NCI-H345 treated with DMSO at 0.1 percent for 48 hours (cell line): ENCODE results near the gene SGCD.

Experiments
- DNase-seq: peaks from one replicate; lab custom pipeline; 2025; ENCODE audit not compliant: unreplicated experiment; lab: John Stamatoyannopoulos, UW

SGCD gene

DNA sequence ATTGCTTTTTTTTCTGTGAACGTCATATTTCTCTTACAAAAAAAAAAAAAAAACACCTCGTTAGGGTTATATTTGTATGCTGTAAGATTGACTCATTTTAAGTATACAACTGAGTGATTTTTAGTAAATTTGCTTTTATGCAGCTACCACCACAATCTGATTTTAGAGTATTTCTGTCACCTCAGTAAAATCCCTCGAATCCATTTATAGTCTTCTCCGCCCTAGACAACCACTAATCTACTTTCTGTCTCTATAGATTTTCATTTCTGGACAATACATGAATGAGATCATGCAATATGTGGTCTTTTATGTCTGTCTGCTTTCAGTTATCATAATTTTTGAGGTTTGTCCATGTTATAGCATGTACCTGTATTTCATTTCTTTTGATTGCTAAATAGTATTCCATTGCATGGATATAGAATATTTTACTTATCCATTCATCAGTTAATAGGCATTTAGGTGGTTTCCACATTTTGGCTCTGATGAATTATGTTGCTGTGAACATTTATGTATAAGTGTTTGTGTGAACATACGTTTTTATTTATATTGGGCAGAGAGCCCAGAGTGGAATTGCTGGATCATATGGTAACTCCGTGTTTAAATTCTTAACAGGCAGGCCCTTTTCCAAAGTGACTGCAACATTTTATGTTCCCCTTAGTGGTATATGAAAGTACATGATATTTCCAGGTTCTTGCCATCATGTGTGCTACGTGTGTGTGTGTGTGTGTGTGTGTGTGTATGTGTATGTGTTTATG is 171.4 kb downstream of the SGCD start:
- no peak for DNase-seq

DNA sequence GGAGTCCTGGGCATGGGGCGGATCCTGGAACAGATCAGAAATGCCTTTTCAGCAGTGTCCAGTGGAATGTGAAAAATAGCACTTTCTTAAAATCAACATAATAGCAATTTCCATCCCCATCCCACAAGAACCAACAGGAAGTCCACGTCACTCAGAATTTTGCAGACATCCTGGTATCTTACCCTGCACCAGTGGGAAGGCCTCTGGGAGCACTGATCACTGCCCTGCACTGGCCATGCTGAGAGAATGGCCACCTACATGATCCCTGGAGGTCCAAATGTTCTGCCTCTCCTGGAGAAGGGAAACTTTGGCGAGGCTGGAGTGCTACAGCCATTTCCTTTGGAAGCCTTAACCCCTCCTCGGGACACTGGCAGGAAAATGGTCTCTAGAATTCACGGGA is 173.8 kb downstream of the SGCD start:
- no peak for DNase-seq

DNA sequence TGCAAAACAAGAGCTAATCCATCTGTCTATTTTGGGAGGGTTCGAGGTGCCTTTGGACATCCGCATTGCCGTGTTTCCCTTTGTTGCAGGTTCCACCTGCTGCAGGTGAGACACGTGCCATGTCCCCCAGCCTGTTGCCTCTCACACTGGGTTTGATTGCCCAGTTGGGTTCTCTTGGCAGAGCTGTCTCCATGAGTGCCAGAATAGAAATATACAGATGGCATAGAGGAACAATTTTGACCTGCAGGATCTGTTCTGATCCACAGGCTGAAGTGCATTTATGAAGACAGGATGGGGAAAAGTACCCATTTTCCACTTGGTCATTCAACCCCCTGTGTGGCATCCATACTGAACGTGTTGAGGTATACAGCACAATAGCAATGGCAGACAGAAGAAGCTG is 178.1 kb downstream of the SGCD start:
- DNase-seq = no peak

DNA sequence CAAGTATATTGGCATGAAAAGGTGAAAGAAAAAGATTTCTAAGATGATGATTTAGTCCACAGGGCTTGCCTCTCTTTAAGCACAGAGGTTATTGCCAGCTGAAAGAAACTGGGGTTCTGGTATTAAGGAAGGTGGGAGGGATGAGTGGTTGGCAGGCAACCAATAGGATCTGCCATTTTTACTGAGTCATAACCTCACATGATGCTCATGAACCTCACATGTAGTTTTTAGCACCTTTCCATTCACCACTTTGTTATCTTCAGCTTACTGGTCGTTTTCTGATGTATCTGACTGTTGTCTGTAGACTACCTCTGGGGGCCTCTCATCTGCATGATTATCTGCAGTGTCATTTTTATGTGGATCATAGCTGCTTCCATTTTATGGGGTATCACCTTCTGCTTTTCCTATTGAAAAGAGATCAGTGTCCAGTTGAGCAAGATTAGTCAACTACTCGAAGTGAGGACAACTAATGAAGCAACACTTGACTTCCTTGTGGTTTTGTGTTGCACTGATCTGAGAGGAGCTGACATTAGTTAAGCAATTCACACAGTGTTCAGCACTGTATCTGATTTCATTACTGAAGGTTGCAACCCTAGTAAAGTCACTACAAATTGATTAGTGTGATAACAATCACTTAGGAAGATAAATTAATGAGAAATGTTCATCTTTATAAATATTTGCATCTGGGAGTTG is 186.3 kb downstream of the SGCD start:
- DNase-seq = no peak

DNA sequence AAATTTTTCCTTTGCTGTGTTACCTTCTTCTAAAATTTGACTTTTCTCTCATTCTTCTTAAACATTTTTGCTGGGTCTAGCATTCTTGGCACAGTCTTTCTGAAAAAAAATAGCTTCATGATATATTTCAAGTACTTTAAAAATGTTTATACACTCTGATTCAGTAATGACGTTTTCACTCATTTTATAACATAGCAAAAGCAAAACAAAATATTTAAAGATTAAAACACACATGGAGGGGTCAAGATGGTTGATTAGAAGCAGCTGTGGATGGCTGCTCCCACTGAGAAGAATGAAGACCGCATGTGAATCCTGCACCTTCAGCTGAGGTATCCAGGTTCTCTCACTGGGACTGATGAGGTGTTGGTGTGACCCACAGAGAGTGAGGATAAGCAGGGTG is 188.2 kb downstream of the SGCD start:
- DNase-seq = no peak

DNA sequence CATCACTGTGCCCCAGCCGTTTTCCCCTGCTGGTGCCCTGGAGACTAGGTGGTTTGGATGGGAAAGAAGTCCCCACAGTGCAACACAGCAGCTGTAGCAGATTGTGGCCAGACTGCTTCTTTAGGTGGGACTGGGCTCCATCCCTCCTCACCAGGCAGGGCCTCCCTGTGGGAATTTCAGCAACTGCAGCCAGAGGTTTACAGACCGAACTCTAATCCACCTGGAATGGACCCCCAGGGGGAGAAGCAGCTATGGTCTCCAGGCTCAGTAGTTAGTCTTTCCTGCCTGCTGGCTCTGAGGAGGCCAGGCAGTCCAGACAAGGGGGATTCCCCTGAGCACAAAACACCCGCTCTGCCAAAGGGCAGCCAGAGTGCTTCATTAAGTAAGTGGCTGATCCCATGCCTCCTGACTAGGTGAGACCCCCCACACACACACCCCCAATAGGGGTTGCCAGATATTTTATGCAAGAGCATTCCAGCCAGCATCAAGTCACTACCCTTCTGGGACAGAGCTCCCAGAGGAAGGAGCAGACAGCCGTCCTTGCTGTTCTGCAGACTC is 188.9 kb downstream of the SGCD start:
- DNase-seq = no peak

DNA sequence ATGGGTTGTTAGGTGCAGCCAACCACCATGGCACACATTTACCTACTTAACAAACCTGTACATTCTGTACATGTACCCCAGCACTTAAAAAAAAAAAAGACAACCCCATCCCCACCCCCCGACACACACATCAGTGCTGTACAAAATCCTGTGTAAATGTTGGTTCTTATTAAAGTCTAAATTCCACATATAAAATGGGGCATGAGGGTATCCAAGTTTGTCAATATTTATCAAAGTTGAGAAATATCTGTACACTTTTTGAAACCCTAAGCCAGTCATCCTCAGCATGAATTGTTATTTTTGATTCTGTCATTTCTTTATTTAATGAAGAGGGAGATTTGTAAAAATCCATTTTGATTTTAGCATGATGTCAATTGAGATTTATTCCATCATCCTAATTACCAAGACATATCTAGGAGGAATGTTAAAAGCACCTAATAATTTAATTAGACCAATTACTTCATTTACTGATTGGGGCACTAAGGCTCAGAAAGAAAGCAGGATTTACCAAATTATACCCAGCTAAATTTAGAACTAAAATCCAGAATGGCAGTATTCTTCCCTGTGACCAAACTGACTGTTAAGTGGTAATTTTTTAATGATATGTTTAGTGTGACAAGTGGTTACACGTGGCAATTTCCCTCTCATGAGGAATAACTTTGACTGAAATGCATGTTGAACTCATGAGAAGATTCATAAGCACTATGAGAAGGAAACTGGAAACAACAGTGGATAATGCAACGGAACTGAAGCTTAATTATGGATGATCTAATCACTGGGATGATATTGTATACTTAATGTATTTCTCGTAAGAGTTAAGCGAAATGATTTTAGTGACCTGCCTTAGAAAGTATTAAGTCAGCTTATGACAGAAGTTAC is 195.9 kb downstream of the SGCD start:
- DNase-seq = no peak

DNA sequence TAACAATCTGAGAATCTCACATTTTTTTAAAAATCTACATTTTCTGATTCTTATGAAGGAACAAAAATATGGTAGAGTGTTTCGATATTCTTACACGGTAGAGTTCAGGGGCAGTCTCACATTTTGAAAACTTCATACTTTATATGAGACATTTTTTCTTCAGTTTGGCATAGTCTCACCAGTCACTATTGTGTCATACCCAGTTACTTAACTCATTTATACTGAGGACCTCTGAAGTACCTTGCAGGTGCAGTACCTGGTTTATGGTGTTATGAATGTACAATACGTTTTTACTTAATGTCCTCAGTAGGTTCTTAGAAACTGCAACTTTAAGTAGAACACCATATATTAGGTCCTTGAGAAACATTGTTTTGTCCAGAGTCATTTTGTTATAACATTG is 196.6 kb downstream of the SGCD start:
- no peak for DNase-seq

DNA sequence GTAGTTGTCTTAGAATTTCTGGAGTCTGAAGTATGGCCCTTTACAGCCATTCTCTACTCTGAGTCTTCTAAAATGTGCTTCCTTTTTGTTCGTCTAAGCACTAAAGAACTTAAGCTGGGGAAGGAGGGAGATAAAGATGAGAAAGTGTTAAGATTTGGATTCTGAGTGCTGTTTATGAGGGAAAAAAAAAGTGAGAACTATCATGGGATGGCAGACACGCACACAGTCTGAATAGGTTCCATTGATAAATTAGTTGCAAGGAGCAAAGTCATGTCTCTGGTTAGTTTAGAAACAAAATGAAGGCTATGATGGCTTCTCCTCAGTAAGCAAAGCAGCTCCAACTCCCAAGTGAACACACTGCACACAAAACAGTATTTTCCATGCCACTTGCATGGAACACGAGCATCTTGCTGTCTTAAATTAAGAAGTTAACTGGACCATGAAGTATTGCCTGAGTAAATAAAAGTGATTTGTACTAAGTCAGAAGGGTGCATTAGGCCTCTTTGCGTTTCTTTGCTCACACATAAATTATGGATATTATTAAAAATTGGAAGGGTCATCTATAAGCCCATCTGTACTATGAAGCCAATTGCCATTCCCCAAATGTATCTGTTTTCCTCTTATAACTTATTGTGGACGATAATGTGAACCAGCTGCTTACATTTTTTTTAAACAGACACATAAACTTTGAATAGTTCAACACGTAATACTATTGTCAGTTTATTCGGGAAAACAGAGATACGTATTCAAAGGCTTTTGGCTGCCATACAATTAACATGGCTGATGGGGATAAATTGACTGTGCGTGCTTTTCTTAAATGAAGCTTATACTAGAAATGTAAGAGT is 199.3 kb downstream of the SGCD start:
- DNase-seq = no peak

DNA sequence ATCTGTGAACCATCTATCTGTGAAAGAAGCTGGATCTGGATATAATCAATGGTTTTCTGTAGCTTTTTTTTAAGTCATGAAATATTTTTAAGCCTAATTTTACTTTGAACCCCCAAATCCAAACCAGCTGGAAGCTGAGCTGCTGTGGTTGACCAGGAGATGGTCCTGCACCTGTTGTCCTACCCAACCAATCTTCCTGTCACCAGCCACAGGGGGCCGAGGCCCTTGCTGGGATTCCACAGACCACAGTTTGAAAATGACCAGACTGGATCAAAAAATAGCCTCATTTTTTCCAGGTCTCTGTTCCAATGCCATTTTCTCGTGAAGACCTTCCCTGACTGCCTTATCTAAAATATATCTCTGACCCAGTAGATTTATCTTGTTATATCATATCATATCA is 200.6 kb downstream of the SGCD start:
- DNase-seq = no peak

DNA sequence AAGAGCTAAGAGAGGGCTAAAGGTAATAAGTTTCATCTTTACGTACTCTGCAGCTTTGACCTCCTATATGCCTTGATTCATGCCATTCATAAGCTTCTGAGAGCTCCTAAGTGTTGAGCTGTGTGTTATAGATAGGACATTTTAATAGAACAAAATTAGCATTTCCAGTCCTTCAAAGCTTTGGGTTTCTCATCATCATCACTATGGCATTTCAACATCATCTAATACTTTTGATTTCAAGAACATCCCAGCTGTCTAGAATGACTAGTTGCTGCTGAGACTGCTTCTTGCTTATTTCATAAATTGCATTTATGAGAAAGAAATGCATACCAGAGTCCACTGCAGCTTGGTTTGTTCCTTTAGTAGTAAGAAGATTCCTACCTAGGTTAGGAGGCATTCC is 201.7 kb downstream of the SGCD start:
- DNase-seq = no peak

DNA sequence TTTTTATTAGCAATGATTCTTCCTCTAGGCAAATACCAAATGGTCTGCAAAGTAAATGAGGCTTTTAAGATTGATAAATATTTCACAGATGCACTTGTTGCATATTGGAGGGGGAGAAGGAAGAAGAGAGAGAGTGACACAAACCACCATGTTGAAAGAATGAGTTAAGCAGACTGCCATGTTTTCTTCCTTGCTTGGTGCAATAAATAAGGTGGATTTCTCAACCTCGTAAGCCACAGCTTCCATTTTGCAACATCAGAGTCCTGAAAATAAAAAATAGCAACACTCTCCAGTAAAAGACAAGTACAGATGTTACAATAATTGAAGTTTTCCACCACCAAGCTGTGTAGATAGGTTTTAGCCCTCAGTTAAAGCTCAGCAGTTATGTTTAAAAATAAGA is 202.9 kb downstream of the SGCD start:
- DNase-seq = no peak

DNA sequence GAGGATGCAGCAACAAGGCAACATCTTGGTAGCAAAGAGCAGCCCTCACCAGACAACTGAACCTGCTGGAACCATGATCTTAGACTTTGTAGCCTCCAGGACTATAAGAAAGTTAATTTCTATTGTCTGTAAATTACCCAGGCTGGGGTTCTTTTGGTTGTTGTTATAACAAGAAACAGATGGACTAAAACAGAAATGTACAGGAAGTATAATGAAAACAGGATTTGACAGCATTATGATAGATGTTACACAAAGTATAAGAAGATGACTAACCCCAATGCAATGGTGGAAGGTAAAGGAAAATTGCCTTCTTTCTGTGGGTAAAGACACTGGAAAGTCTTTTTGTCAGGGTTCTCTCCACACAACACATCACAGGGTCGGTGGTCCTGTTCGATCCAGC is 204.2 kb downstream of the SGCD start:
- DNase-seq = no peak

DNA sequence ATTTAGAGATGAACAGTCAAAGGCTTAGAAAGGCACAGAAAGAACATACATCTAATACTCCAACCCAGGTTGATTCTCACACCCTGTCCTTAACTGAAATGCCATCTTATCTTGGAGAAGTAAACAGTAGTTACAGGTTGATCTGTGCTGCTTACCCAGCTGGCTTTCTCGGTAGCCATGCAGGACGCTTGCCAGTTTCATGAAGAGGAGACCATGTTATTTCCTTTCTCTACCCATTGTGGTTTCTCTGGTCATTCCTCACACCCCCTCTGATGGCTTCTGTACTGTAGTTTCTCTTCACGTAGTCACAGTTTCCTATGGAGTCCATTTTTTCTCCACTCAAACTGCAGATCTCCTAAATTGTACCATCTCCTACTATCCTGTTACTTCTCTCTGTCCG is 206.0 kb downstream of the SGCD start:
- no peak for DNase-seq

DNA sequence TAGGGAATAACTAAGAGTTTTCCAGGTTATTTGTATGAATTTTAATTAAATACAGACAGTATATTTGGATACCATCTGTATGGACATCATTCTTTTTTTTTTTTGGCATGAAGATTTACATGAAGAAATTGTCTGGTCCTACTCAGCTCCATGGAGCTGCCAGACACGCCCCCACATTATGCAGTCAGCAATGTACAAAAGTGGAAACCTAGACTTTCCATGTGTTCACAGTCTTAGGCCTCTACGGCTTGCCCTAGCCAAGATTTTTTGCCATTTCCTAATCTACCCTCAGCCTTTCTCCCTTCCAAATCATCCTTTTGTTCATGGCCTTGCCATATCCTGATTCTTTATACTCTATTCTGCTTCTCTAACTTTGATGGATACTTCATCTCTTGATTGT is 207.1 kb downstream of the SGCD start:
- DNase-seq = no peak

DNA sequence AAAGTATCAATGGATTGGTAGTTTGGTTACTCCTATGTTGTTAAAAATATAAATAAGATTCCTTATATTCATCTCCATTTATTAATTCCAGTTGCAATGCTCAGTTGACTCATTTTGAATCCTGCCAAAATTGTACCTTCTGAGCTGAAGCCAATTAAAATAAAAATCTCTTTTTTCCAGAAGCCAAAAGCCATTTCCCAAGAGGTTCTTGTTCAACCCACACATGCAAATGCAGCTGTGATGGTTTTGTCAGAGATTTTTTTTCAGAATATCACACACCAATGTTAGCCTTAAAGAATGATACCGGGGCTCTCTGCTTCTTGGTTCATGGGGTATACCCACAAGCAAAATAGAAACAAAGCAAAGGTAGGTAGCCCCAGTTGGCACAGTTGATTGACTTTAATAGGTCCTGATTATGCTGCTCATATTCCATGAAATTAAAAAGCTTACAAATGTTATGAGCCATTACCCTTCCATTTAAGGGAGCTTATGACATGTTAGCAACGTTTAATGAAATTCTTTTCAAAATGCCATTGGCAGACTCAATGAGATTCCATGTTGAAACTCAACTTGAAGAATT is 208.0 kb downstream of the SGCD start:
- DNase-seq = no peak

DNA sequence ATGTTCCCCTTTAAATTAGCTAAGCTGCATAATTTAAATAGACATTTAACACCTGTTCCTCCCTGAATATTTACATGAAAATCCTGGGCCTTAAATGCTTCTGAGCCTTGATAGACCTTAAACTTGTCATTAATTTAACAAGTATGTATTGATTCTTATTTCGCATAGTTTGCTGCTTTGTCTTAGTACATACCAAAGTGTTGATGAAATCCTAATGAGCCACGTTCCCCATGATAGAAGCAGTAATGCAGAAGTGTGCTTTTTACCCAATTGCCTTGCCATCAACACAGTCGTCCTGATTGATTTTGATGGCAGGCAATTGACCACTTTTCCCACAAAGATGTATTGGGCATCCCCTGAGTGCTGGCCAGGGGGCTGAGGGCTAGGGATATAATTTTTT is 213.5 kb downstream of the SGCD start:
- no peak for DNase-seq

DNA sequence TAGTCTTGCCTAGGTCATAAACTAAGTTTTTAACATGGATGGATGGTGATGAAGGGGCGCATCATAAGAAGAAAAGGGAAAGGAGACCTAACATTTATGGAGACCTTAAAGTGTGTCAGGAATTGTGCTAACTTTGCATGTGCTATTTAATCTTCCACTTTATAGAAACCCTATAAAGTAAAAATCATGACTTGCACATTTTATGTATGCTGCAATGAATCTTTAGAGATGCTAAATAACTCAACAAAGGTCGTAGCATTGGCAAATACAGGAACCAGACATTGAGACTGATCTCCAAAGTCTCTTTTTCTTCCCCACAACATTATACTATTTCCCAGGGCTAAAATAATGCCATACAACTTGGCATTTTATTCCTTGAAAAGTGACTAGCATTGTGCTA is 214.6 kb downstream of the SGCD start:
- DNase-seq = no peak

DNA sequence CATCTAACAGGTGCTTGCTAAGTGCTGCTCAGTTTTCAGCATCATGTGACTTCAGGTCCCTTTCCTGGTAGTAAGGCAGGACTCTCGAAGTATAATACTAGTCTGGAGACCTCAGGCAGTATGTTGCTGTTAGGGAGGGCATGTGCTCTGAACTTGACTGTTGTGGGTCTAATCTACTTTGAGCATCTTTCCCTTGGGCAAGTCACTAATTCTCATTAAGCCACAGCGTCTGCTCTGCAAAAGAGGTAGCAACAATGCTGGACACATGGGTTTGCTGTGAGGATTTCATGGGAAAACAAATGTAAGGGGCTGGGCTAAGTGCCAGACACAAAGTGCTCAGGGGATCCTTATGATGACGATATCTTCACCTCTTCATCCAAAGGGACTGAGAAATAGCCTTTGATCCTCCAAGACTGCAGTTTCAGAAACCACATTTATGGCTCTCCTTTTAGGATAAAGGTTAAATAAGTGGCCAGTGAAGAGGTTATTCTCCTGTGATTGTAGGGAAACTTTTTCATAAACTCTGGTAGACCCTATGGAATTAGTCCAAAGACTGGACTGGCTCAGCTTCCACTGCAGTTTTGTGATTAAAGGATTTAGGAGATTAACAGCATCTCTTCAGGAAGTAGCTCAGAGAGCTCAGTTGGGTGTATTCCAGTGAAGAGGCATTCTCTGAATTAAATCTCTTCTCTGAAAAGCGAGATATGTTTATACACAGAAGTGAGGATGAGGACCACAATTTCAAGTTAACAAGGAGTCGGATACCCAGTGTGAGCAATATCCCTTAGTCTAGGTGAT is 216.6 kb downstream of the SGCD start:
- DNase-seq = no peak
